ENCODE results near the gene KRT24.
"Not testable (repeated sequence)": the region's sequence is repeated elsewhere in the genome, so short reads cannot be mapped to it uniquely, and the experiment has no call there.

KRT24 gene

DNA sequence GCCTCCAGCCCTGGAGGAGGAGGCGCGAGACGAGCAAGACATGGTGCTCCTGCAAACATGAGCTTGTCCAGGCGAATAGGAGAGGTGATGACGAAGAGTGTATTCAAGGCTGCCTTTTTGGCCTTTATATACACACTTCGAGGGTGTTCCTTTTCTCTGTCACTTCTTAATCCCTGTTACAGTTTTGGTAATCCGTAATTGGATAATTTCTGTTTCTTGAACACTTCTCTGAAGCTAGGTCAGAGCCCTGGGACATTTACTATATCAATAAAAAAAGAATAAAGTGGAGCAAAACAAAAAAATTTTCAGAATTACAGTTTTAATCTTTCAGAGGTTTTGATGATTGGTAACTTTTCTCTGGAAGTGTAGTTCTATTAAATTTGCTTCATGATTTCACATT is at the start of gene KRT24:
Gene KRT24, minus strand, starts transcription at position 101 of the 400 bp plus-strand sequence. Its CDS starts 59 bp downstream, at position 42.
- in situ Hi-C loops (cut with MboI; ENCODE audit: low sequenced_read_pairs): no loop called here

DNA sequence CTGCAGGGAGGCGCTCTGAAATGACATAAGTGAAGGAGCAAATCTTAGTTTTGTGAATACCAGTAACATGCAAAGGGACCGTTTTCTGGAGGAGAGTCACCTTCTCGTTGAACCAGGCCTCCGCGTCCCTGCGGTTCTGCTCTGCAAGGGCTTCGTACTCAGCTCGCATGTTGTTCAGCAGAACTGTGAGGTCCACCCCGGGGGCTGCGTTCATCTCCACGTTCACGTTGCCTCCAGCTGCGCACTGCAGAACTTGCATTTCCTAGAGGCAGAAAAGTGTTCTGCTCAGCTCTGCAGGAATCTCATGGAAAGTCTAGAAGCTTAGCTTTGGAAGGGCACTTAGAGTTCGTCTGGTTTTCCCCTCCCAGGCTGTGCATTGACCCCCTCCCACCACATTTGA is 47.5 kb upstream of the KRT24 start:
- in situ Hi-C loops (cut with MboI; ENCODE audit: low sequenced_read_pairs): no loop called here

DNA sequence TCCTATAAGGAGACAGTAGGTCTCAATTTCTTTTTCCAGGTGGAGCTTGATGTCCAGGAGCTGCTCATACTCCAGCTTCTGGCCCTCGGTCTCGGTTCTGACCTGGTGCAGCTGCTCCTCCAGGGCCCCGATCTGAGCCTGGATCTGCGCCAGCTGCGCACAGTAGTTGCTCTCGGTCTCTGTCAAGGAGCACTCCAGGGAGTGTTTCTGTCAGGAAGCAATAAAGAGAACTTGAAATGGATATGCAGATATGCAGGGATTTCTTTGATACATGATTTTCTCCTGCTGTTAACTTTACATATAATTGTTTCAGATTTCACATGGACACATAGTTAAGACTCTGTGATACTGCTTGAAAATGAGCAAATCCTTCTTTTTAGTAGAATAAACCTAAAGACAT is 46.8 kb upstream of the KRT24 start:
- in situ Hi-C loops (cut with MboI; ENCODE audit: low sequenced_read_pairs): no loop called here

DNA sequence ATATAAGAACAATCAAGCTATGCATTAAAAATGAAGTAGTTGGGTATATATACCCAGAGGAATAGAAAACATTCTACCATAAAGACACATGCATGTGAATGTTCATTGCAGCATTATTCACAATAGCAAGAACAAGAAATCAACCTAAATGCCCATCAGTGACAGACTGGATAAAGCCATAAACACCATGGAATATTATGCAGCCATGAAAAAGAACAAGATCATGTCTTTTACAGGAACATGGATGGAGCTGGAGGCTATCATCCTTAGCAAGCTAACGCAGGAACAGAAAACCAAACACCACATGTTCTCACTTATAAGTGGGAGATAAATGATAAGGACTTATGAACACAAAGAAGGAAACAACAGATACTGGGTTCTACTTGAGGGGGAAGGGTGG is 45.1 kb upstream of the KRT24 start:
- in situ Hi-C loops (cut with MboI; ENCODE audit: low sequenced_read_pairs): not testable (repeated sequence)

DNA sequence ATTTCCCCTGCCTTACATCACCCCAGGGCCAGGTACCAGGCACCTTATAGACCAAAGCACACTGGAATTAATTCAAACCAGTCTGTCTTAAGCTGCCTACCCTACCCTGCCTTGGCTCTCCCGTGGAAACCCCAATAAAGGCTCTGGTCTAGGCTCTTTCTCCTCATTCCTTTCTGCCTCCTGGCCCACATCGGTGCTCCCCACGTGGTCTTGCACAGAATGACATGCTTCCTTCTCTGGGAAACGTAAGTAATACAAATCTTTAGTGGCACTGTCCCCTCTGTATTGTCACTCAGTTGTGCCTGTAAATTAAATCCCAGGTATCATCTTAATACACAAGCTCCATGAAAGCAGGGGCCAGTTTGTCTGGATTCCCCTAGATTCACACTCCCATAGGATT is 35.0 kb upstream of the KRT24 start:
- in situ Hi-C loops (cut with MboI; ENCODE audit: low sequenced_read_pairs): no loop called here

DNA sequence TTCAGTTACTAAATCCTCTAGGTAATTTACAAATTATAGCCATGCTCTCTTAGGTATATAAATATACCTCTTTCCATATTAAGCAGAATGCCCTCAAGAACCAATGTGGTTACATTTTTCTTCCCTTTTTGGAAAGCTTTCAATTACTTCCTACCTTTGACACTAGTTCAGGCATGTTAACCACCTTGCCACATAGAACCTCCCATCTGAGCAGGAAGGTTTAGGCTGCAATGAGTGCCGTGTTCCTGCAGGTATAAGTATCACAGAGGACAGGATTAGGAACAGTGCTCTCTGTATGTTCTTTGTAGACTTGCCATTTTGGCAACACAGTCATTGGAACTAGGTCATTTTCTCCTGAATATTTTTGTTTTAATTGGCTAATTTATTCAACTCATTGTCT is 31.5 kb upstream of the KRT24 start:
- in situ Hi-C loops (cut with MboI; ENCODE audit: low sequenced_read_pairs): no loop called here

DNA sequence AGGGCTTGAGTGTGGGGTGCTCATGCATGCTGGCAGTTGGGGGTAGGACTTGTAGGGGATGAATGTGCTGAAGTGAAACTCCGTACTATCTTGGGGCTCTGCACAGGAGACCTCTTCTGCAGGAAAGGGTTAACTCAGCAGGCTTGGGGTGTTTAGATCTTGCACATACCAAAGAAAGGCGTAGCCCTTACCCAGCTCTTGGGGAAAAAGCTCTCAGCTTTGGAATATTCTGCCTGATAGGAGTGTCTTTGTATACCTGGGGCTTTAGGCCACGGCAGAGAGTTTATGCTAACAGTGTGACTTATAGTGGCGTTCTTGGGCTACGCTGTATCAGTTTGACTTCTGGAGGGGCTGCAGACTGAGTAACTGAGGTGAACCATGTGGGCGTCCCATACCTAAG is 30.5 kb upstream of the KRT24 start:
- in situ Hi-C loops (cut with MboI; ENCODE audit: low sequenced_read_pairs): no loop called here

DNA sequence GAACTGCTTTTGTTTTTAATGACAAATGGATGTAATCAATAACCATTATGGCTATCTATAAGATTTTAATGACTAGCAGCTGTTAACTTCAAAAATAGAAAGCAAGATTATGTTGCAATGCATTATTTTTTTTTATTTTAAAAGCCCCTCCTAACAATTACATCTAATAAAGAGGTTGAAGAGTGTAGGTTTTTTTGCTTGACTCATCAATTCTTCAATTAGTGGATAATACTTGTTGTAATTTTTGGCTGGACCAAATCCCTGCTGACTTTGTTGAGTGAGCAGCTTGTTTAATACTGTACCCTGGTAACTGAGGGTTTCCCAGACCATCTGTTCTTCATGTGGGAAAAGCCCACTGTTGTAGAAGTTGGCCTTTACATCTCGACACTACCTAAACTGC is 27.4 kb upstream of the KRT24 start:
- in situ Hi-C loops (cut with MboI; ENCODE audit: low sequenced_read_pairs): no loop called here

DNA sequence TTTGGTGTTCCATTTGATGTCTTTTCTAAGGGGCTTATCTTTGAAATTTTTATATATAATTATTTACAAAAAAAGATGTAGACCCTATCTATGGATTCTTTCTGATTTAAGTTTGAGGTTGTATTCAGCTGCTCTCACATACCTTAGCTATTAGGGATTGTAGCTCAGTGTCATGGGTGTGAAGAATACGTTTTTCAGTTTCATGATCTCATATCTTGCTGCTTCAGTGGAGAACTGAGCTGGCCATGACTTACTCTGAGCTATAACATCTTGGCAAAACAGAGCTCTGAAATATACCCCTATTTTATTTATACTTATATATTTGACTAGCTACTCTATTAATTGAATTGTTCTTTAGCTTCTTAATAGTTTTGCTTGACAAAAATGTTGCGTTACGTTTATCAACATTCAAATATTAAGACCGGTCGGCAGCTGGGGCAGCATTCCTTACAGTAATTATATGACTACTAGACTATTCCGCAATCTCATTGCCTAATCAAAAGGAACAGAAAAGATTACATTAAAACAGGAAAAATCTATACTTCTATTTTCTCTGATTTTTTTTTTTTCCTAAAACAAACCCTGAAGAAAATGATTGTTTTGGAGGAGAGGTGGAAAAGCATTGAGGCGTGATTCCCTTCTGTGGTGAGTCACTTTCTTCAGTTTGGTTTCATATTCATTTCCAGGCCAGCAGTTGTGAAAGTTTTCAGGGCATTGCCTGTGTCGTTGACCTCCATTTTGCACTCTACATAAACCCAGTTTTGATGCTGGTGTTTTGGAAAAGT is 24.1 kb upstream of the KRT24 start:
- in situ Hi-C loops (cut with MboI; ENCODE audit: low sequenced_read_pairs): no loop called here

DNA sequence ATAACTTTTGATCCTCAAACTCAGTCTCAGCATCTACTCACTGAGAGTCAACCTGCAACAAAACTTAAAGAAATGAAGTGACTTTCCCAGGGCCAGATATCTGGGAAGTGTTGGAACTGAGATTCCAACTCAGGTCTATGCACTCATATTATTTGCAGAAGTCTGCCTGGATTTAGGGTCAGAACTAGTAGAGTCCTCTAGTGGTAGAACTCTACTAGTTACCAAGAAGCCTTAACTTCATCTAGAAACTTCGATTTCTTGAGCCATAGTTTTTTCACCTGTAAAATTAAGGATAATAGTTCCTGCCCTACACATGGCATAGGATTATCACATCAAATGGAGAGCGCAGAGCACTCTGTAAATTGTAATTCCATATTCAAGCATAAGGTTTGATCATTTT is 23.4 kb upstream of the KRT24 start:
- in situ Hi-C loops (cut with MboI; ENCODE audit: low sequenced_read_pairs): no loop called here

DNA sequence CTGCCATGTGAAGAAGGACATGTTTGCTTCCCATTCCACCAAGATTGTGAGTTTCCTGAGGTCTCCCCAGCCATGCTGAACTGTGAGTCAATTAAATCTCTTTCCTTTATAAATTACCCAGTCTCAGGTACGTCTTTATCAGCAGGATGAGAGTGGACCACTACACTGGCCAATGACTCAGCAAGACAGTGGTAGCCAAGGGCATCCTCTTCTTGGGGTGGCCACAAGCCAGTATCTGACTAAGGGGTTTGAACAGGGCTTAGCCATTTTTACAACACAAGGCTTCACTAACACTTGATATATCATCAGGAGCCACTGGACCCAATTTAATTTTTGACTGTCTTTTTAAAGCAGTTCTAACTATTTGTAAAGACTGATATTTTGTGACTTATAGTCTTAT is 21.1 kb upstream of the KRT24 start:
- in situ Hi-C loops (cut with MboI; ENCODE audit: low sequenced_read_pairs): no loop called here

DNA sequence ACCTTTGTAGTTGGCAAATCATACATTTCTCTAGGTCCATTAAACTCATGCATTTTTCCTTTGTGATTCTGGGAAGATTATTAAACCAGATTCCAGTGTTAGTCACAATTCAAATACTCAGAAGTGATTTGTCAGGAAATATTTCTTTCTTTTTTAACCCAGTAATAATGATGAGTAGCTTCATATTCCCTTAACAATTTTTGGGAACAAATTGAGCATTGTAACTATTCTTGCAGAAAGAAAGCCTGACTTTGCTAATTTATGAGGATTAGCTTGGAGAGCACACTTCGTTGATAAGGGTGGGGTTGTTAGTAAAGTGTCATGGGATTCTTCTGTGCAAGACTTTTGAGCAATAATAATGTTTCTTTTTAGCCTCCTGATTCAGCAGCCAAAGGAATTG is 18.7 kb upstream of the KRT24 start:
- in situ Hi-C loops (cut with MboI; ENCODE audit: low sequenced_read_pairs): no loop called here

DNA sequence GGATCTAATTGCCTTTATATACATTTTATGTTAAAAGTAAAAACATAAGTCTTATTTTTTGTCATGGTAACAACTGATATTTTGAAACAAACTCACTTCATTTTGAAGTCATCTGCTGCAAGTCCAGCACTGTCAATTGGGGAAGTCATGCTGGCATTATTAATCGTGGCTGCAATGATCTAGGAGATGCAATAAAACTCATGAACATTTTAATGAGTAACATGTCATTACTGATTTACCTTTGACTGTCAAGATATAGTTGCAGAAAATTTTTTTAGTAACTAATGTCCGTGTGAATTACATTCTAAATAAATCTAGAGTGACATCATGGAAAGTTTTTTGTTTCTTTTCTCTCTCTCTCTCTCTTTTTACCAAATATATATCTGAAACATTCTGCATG is 17.3 kb upstream of the KRT24 start:
- in situ Hi-C loops (cut with MboI; ENCODE audit: low sequenced_read_pairs): no loop called here

DNA sequence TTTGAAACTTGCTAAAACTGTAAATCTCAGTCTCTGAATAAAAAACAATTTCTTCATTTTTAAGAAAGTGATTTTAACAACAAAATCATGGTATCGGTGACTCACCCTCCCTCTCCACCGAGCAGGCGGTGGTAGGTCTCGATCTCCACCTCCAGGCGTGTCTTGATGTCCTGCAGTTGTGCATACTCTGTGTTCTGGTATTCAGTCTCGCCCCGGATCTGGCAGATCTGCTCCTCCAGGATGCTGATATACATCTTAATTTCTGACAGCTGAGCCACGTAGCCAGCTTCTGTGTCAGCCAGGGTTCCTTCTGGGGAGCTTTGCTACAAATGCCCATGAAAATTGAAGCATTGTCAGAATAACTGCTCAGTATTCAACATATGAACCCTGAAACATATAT is 15.4 kb upstream of the KRT24 start:
- in situ Hi-C loops (cut with MboI; ENCODE audit: low sequenced_read_pairs): no loop called here

DNA sequence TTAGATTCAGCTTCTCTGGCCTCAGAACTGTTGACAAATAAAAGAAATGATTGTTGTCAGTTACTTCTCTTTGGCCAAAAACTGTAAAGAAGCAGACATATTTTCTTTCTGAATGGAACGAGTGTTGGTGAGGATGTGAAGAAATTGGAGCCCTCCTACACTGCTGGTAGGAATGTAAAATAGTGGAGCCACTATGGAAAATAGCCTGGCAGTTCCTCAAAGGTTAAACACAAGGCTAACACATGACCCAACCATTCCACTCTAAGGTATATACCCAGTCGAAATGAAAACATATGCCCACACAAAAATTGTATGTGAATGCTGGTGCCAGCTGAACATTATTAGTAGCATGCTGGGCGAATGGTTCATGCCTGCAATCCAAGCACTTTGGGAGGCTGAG is 14.2 kb upstream of the KRT24 start:
- in situ Hi-C loops (cut with MboI; ENCODE audit: low sequenced_read_pairs): no loop called here

DNA sequence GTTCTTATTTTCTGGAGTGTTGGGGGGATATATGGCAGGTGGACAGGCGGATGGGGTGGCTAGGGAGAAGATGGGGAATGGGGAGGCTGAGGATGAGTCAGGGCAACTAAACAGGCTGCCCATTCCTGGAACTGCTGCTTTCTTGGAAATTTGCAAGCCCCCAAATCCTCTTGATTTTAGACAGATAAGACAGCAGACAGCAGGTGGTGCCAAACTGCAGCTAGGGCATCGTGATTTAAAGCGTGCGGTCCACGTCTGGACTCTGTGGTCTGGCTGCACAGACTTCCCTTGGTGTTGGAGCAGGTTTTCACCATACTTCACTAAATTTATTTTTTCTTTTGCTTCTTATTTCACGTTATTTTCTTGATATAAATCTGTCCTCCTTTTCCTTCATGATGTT is 10.9 kb upstream of the KRT24 start:
- in situ Hi-C loops (cut with MboI; ENCODE audit: low sequenced_read_pairs): no loop called here

DNA sequence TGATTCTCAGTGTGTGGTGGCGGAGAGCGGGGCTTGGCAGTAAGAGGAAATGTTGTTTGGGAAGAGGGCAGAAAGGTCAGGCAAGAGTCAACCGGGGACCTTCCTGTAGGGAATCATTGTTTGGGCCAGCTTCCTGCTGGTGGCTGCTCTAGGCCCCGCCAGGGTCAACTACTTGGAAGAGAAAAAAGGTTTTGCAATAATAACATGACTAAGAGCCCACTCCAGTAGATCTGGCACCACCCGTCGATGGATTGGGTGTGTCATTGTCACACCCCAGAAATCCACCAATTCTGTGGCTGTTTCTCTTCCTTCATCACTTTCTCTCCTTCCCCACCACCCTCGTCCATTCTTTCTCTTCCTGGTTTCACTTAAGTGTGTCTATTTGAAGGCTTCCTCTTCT is 4.2 kb upstream of the KRT24 start:
- in situ Hi-C loops (cut with MboI; ENCODE audit: low sequenced_read_pairs): no loop called here

DNA sequence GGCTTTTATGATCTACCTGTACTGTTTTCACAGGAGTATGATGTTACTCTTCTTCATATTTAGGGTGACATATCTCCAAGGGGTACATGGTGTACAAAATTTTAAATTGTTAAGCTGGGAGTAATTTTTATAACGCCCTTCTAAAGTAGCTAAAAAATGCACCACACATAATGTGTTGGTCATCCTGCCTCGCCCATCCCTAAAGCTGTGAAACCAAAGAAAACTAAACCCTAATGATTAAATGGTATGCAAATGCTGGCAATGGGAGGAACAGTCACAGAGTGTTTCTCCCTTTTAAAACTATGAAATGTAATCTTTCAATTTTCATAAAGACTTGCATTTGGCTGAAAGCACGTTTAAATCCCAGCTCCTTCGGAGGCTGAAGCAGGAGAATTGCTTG is 2.0 kb upstream of the KRT24 start:
- in situ Hi-C loops (cut with MboI; ENCODE audit: low sequenced_read_pairs): no loop called here

DNA sequence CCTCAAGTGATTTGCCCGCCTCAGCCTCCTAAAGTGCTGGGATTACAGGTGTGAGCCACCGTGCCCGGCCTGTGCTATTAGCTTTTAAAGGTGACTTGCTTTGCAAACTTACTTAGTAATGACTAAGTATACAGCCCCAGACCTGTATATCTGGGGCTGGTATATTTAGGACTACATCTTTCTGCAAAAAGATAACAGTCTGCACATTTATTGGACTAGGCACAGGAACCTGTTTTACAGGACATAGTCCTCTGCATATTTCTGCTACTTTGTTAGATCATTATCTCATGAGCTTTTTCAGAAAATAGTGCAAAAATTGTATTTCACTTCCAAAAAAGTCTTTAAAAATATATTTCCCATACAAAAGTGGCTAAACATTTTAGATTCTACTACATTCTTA is 1.3 kb downstream of the KRT24 start:
- in situ Hi-C loops (cut with MboI; ENCODE audit: low sequenced_read_pairs): no loop called here

DNA sequence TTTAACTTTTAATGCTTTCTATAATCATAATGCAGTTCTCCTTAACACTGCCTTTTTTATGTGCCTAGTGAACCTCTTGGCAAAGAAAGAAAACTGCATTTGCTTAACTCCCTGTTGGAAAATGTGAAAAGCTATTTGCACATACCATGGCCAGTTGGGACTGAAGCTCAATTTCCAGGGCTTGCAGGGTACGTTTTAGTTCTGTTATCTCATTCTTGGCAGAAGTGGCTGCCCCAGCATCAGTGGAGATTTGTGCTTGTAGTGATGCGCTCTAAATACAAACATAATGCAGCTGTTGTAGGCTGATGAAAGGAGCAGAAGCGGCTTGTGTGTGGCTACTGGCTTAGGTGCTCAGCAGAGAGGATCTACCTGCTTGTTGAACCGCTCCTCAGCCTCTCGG is 3.7 kb downstream of the KRT24 start:
- in situ Hi-C loops (cut with MboI; ENCODE audit: low sequenced_read_pairs): no loop called here

DNA sequence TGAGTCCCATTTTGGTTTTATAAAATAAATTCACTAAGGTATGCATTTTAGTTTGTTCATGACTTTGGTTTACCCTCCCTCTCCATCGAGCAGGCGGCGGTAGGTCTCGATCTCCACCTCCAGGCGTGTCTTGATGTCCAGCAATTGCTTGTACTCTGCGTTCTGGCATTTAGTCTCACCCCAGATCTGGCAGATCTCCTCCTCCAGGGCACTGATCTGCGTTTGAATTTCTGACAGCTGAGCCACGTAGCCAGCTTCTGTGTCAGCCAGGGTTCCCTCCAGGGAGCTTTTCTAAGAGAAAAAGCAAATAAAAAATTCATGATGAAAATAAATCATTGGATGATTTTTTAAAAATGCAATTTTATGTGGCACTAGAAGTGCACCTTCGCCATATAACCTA is 4.2 kb downstream of the KRT24 start:
- in situ Hi-C loops (cut with MboI; ENCODE audit: low sequenced_read_pairs): no loop called here

DNA sequence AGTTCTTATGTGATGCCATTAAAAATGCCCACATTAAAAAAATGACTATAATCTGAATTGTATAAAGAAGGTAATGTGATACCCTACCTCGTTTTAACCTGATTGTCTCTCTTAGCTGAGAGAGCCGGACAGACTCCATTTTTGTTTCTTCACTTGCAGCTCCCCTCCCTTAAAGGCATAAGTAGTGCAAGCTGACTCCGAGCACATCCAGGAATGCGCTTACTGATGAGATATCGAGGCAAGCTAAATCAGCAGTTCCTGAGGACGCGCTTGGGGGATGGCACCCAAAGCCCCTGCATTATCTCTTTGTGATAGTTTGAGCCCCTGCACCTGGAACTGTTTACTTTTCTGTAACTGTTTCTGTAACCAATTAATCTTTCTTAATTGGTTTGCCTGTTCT is 6.3 kb downstream of the KRT24 start:
- in situ Hi-C loops (cut with MboI; ENCODE audit: low sequenced_read_pairs): no loop called here

DNA sequence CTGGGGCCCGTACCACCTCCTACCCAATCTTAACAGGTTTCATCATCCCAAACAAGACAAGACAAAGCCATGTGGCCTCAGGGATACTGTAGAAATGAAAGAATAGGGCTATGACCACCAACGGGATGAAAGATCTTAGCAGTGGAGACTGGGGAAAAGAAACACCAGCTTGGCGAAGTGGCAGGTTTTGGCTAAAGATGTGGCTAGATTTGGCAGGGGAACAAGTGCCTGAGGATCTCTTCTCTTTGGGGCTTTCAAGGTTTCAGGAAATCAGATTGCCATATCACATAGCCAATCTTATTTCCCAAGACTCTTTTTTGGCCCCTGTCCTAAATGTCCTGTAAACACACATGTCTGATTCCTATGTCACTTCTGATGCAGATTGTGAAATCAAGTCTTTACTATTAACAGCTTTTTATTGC is 6.9 kb downstream of the KRT24 start:
- in situ Hi-C loops (cut with MboI; ENCODE audit: low sequenced_read_pairs): no loop called here

Data from hTERT RPE-1 (cell line).